Gastrocnemius medialis (tissue), 4 donors: ENCODE results near the gene AK8.

Experiments
- POLR2A ChIP-seq, 2 donors: fragments of 450-650 bp; IDR thresholded peaks; one replicate each; pipeline ENCODE4 v1.6.1; 2017; ENCODE audit warnings: antibody characterized with exemption in 2 of 2, mild to moderate bottlenecking in 2 of 2, moderate library complexity in 2 of 2
- TF ChIP-seq, protein P1 (sequence below), 5 experiments: fragments of 450-650 bp in 3 of 5; fragments of 200-600 bp in 2 of 5; sonication (generic) in 2 of 5; IDR thresholded peaks in 4 of 5; conservative IDR thresholded peaks in 1 of 5; 1 replicate in 4 of 5; 2 replicates in 1 of 5; pipeline ENCODE4 v1.5.1; 2016 to 2019; ENCODE audit warnings: antibody characterized with exemption in 5 of 5, mild to moderate bottlenecking in 3 of 5, moderate library complexity in 3 of 5

DNA sequence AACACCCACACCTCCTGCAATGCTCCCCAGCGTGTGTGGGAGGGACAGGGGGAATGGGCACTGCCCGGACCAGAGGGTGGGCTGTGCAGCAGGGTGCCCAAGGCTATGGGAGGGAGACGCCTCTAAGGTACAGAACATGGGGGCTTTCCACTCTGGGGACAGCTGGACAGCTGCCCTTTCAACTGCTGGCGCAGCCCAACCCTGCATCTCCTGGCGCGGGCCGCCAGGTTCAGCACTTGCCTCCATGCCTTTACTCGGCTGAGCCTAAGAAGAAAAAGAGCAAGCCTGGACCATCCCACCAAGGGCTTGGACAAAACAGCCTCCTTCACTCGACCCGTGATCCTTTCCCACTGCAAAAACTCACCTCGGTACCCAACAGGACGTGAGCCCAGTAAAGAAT, 15.0 kb downstream of the AK8 start:
- TF ChIP-seq, protein P1, sequence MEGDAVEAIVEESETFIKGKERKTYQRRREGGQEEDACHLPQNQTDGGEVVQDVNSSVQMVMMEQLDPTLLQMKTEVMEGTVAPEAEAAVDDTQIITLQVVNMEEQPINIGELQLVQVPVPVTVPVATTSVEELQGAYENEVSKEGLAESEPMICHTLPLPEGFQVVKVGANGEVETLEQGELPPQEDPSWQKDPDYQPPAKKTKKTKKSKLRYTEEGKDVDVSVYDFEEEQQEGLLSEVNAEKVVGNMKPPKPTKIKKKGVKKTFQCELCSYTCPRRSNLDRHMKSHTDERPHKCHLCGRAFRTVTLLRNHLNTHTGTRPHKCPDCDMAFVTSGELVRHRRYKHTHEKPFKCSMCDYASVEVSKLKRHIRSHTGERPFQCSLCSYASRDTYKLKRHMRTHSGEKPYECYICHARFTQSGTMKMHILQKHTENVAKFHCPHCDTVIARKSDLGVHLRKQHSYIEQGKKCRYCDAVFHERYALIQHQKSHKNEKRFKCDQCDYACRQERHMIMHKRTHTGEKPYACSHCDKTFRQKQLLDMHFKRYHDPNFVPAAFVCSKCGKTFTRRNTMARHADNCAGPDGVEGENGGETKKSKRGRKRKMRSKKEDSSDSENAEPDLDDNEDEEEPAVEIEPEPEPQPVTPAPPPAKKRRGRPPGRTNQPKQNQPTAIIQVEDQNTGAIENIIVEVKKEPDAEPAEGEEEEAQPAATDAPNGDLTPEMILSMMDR (IDR thresholded peaks at IDR 0.05 in 4 of 5, conservative IDR thresholded peaks at IDR 0.05 in 1 of 5), result no peak
- TF ChIP-seq POLR2A (IDR thresholded peaks at IDR 0.05), result no peak
